Fibroblast of gingiva (primary cell): ENCODE measurements around the gene ILK.
A peak's percentile ranks its signal among the peaks of the same experiment; 100 is the strongest.

Experiments used
- DNase-seq: peaks from one replicate; pipeline ENCODE4 v3.0.0-alpha.2; 2011; ENCODE audit warnings: low read depth

Gene ILK

DNA sequence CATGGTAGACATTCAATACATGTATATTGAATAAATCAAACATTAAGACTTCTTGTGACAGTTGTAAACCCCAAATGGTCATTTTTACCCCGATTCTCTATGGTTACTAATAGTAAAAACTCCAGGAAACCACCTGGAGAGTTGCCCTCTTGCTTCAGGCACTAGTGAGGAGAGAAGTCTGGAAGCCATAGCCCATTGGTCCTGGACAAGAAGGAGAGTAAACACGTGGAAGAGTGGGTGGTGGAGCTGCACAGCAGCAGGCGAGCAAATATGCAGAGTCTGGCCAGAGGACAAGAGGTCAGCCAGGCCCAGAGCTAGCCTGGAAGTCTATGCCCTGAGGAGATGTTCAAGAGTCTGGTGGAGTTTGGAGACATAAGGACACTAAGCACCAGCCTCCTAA lies 34.3 kb downstream of the ILK start:
- peak; percentile 60 for DNase-seq

DNA sequence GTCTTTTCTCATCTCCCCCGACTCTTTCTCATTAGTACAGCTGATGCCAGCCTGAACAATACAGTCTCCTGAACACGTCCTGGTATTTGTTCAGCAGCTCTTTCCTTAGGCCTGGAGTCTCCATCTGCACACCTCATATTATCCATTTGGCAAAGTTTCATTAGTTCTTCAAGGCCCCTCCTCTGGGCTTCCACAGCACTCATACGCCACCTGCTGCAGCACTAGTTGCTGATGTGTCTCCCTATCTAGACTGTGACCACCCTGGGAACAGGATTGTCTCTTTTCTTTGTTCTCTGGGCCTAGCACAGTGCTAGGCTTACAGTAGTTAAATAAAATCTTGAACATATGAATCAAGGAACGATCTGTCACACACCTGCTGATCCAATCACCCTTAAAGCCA lies 34.9 kb downstream of the ILK start:
- no peak for DNase-seq

DNA sequence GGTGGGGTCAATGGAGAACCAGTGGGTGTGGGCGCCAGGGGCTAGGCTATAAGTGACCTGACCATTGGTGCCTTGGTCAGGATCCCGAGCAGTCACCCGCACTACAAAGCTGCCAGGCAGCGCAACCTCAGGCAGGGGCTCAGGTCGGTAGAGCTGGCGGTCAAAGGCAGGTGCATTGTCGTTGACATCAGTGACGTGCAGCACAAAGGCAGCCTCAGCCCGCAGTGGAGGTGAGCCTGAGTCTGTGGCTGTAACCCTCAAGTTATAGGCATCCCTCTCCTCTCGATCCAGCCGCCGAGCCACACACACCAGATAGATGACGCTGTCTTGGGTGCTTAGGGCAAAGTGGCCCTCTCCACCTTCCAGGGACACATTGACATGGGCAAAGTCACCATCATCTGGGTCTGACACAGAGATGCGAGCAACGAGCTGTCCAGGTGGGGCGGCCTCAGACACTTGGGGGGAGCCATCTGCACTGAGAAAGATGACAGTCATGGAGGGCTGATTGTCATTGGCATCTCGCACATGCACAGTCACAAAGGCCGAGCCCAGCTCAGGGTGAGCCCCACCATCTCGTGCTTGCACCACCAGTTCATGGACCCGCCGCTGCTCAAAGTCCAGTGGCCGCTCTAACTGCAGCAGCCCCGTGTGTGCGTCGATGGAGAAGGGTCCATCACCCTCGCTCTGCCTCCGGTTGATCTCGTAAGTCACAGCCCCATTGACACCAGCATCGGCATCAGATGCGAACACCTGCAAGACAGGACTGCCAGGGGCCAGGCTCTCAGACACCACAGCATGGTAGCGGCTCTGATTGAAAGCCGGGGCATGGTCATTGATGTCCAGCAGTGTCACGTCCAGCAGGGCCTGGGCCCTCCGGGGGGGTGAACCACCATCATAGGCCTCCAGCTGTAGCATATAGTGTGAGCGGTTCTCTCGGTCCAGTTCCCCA lies 36.7 kb downstream of the ILK start:
- no peak for DNase-seq

DNA sequence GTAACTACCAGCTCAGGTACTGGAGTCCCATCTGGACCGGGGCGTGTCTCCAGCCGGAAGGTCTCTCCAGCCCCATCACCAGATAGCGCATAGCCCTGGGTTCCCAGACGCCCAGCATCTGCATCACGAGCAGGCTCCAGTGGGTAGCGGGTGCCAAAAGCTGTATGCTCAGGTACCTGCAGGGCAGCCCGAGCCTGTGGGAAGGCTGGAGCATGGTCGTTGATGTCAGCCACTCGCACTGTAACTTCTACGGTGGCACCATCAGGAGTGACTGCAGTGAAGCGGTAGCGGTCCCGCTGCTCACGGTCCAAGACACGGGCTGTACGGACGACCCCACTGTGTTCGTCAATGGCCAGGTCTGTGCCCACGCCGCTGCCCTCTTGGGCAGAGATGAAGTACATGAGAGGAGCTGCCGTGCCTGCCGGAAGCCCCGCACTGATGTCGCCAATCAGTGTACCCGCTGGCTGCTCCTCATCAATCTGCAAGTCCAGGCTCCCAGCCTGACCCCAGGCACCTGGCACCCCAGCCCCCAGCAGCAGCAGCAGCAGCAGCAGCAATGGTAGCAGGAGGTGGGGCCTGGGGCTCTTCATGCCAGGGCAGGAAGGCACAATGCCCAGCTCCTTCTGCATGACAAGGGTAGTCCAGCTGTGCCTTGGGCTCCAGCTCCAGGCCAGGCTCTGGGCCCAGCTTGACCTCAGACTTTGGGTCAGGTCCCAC lies 37.6 kb downstream of the ILK start:
- DNase-seq, result no peak

DNA sequence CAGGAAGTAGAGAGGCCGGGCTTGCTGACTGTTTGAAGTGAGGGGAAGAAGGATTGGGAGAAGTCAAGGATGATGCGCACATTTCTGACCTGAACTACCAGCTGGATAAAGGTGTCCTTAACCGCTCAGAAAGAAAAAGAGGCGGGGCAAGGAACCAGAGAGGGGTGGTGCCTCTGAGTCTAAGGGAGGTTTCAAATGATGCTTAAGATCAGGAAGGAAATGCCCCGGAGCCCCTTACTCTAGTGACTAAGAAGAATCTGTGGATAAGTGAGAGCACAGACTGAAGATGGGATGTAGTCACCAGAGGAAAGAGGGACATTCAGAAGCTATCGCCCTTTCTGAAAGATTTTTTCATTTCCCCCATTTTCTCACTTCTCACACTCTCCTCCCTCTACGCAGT lies 39.4 kb downstream of the ILK start:
- DNase-seq, result no peak

GRCh38 chr11:6646071-6646470 lies 42.5 kb downstream of the ILK start:
- DNase-seq, result peak; percentile 70

DNA sequence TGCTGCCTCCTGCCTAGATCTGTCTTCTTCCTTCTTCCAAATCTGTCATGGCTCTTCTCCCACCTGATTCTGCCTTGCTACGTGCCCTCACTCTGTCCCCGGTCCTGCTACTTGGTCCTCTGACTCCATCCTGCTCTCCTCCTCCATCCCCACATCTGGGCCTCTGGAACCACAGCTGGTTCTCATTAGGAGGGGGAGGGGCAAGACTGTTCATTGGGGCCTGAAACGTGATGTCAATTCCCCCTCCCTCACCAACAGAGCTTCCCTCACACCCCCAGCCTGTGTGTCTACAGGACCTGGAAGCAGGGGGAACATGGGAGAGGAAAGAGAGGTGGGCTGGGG lies 43.0 kb downstream of the ILK start:
- peak; percentile 59 for DNase-seq

- DNase-seq, result no peak
Measured at GRCh38 chr11:6646918-6647679, 43.5 kb downstream of the ILK start.

- DNase-seq, result no peak
Measured at GRCh38 chr11:6647836-6648235, 44.3 kb downstream of the ILK start.

- DNase-seq, result no peak
Measured at GRCh38 chr11:6648501-6648900, 44.9 kb downstream of the ILK start.

DNA sequence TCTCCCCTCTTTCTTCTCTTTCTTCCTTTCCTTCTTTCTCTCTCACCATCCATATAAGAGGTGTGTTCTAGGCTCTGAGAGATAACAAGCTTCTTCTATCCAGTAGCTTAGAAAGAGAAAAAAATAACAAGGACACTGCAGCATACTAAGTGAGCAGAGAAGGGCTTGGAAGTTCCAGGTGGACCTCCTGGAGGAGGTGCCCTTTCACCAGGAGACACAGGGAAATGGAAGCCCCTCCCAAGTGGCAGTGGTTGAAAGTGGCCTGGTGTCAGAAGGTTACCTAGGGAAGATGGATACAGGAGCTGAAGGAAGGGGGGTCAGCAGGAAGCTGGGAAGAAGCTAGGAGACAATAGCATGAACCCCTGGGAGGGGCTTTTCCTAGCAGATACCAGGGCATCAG lies 46.5 kb downstream of the ILK start:
- DNase-seq, result no peak

GRCh38 chr11:6650980-6651379 lies 47.4 kb downstream of the ILK start:
- no peak for DNase-seq

DNA sequence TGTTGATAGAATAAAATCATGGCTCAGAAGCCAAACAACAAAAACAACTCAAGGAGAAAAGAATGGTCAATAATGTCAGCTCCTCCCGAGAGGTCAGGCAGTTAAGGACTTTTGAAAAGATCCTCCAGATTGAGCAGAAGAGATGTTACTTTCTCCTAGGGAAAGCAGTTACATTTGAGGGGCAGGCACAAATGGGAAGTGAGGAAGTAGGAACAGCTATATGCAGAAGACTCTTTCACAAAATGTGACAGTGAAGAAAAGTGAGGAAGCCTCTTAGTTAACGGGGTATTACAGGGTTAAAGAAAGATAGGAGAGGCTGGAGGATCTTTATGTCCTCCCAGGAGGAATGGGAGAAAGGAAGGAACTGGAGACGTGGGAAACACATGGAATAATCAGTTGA lies 48.6 kb downstream of the ILK start:
- no peak for DNase-seq

DNA sequence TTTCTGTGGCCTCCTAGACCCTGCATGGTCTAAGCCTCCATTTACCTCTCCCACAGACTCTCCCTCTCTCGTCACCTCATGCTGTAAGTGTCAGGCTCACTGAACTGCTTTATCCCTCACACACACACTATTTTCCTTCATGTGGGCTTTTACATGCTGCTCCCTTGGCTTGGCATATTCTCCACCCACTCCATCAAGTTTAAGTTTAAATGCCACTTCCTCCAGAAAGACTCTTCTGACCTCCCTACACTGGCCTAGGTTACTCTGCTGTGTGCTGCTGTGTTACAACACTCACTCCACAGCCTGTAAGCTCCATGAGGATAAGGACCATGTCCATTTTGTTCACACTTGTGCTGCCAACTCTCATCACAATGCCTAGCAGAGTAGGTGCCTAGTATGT lies 49.5 kb downstream of the ILK start:
- no peak for DNase-seq

DNA sequence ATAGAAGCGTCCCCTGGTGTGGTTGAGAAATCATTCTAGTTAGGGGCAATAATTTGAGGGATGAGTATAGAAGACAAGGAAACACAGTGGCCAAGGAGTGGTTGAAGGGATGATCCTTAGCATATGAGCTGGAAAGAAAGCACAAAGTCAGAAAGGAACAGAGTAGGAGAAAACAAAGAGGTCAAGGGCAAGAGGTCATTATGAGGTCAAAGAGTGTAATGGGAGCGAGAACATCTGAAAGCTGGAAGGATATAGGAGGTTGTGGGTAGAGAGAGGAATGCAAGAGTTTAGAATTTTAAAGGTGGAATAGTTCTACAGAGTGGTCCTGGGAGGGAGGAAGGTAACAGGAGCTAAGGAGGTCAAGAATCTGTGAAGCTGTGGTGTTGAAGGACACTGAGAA lies 50.1 kb downstream of the ILK start:
- no peak for DNase-seq

DNA sequence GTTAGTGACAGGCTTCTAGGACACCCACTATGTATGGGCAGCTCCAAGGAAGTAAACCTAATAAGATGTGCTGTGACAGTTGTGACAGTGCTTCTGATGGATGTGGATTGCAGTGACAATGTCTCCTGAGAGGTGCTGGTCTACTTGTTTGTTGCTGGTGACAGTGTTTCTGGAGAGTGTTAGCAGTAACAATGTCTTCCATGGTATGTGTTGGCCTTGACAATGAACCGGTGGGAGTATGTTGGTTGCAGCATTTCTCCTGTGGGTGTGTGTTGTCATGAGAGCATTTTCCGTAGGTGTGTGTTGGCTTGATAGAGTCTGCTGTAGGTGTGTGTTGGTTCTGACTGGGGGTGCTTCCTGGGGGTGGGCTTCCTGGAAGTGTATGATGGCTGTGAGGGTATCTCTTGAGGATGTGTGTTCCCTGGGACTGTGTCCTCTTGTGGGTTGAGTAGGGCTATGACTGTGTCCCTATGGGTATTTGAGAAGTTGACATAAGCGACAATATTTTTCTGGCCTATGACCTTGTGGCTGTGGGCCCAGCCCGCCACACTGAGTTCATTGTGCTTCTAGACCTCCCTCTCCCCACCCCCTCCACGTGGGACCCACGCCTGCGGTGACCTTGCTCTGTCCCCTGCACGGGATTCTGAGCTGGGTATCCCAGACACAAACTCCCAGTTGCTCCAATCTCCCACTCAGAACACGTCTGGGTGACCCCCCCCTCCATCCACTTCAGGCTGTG lies 50.9 kb downstream of the ILK start:
- DNase-seq, result no peak

DNA sequence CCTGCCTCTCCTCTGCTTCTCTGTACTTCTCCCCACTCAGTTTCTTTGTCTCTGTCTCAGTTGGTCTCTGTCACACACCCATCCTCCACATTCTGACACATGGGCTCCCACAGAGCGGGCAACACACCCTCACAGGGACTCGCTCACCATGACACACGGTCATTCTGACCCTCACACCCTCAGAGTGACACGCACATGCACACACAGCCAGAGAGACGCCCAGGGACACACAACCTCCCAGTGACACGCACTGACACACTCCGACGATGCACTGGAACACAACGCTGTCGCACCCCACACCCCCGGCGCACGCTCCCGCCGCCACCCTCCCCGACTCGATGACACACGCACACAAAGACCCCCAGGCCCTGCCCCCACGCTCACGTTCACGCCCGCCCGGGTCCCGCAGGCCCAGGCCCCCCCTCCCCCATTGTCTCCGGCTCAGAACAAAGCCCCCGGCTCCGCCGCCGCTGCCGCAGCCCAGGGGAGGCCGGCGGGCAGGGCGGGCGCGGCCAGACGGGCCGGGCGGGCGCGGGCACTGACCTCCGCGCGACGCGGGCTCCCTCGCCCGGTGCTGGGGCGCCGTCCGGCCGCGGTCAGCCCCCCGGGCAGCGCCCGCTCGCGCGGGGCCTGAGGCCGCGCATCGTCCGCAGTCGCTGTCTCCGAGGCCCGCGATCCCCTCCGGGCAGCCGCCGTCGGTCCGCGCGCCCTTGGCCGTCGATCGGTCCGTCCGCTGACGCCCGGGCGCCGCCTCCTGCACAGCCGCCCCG lies 51.6 kb downstream of the ILK start:
- DNase-seq, result no peak

GRCh38 chr11:6655790-6656583 lies 52.4 kb downstream of the ILK start, which contains the start of gene DCHS1:
TSS of gene DCHS1 (minus strand) at chr11:6655809. CDS start at chr11:6641613, 14,196 bp downstream.
- no peak for DNase-seq

- no peak for DNase-seq
Measured at GRCh38 chr11:6656584-6656915, 53.0 kb downstream of the ILK start.

GRCh38 chr11:6656936-6657335 lies 53.4 kb downstream of the ILK start:
- no peak for DNase-seq
